ENCODE data around the gene LAMB3. TPM values are rescaled to one million over a fixed set of nuclear protein-coding genes. Genes with fewer than 3 reads are reported as not detected.

LAMB3 gene
- total and polyA plus RNA-seq, 10 of the 15 experiments (the other 5 are each of a cell fraction or from before 2014, with no cell fraction given) = 0.04 to 1.8 (median 0.10) TPM; not detected in 1

GRCh38 chr1:209653915-209654351 is 1.7 kb upstream of the LAMB3 start:
- ChIA-PET SMC1A (ENCODE audit: uncharacterized antibody, unreplicated experiment) (interaction anchor here (0.7 to 17.6 kb wide), 17 partner anchors 8 to 97 kb away, joined by 3 to 261 read pairs (median 3); partner anchors contain the start of gene G0S2), CTCF (interaction anchor here (0.9 to 4.0 kb wide), 14 partner anchors 12 to 113 kb away, joined by 3 to 58 read pairs (median 8); partner anchors contain the start of gene G0S2), RAD21 (ENCODE audit: unreplicated experiment) (interaction anchor here (0.8 to 15.7 kb wide), 15 partner anchors 11 to 102 kb away, joined by 3 to 195 read pairs (median 9); partner anchors contain the start of genes G0S2 and TRAF3IP3), POLR2A (interaction anchor here (1.0 to 7.6 kb wide), 6 partner anchors 11 to 114 kb away, joined by 3 to 95 read pairs (median 6); partner anchors contain the start of gene G0S2)
- intact Hi-C loops (cut with micrococcal nuclease; ENCODE audit: unreplicated experiment) = loop anchor here (2.0 to 5.0 kb wide), 2 partner anchors 19 to 93 kb away; no protein-coding TSS in a partner anchor
- Histone ChIP-seq H3K9me3 (replicated peaks; ENCODE audit: control insufficient read depth, insufficient read depth, low read length) (no peaks in the 10 kb centered on the region), H3K27me3 (replicated peaks in 1 of 2; ENCODE audit: control insufficient read depth in 2 of 2, insufficient read depth in 2 of 2, low read length in 1 of 2) (no peaks in the 10 kb centered on the region; a peak in 1 of 4 replicates), H3K4me2 (ENCODE audit: control insufficient read depth, insufficient read depth) (no peak overlapping the region), H2AFZ (ENCODE audit: control insufficient read depth, low read depth, low read length) (no peak overlapping the region), H3K79me2 (ENCODE audit: control insufficient read depth, insufficient read depth, low read length) (no peaks in the 10 kb centered on the region), H4K20me1 (ENCODE audit: control insufficient read depth, insufficient read depth) (no peaks in the 10 kb centered on the region), H3K36me3 (ENCODE audit: control insufficient read depth in 2 of 2, insufficient read depth in 2 of 2, low read length in 1 of 2) (no peaks in the 10 kb centered on the region), H3K9ac (ENCODE audit: control insufficient read depth, insufficient read depth, low read length) (no peak overlapping the region), H3K4me1 (ENCODE audit: control insufficient read depth, insufficient read depth, low read length) (peaks cover 26% of the 10 kb centered on the region), H3K27ac (ENCODE audit: control insufficient read depth, insufficient read depth) (no peak overlapping the region), H3K4me3 (no peak overlapping the region)
- no peak for FAIRE-seq
- BruUV-seq (replicated peaks) = no TSS peak
- peak; percentile 45 for ATAC-seq
- DNase-seq (ENCODE audit: low read depth, low spot score) = no peak
- WGBS (ENCODE audit: insufficient coverage, insufficient replicate concordance, low lambda C conversion rate, missing lambda C conversion rate) = 47% methylated on average over 7 of the region's 7 CpGs
- in situ Hi-C loops (cut with MboI) = no loop called here
- TF ChIP-seq, protein P1, sequence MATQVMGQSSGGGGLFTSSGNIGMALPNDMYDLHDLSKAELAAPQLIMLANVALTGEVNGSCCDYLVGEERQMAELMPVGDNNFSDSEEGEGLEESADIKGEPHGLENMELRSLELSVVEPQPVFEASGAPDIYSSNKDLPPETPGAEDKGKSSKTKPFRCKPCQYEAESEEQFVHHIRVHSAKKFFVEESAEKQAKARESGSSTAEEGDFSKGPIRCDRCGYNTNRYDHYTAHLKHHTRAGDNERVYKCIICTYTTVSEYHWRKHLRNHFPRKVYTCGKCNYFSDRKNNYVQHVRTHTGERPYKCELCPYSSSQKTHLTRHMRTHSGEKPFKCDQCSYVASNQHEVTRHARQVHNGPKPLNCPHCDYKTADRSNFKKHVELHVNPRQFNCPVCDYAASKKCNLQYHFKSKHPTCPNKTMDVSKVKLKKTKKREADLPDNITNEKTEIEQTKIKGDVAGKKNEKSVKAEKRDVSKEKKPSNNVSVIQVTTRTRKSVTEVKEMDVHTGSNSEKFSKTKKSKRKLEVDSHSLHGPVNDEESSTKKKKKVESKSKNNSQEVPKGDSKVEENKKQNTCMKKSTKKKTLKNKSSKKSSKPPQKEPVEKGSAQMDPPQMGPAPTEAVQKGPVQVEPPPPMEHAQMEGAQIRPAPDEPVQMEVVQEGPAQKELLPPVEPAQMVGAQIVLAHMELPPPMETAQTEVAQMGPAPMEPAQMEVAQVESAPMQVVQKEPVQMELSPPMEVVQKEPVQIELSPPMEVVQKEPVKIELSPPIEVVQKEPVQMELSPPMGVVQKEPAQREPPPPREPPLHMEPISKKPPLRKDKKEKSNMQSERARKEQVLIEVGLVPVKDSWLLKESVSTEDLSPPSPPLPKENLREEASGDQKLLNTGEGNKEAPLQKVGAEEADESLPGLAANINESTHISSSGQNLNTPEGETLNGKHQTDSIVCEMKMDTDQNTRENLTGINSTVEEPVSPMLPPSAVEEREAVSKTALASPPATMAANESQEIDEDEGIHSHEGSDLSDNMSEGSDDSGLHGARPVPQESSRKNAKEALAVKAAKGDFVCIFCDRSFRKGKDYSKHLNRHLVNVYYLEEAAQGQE (IDR thresholded peaks at IDR 0.05; ENCODE audit: low read depth, low read length) = no peak
- TF ChIP-seq IKZF1 (conservative IDR thresholded peaks at IDR 0.05) = peak; percentile 66
- TF ChIP-seq BMI1 (IDR thresholded peaks at IDR 0.05; ENCODE audit: borderline replicate concordance) = 0 out of 2 replicates have a peak, but pooled peaks have one; percentile 21
- peak; percentile 51; the same call in 1 of the 2 replicates for TF ChIP-seq NR2F1 (conservative IDR thresholded peaks at IDR 0.05)
- TF ChIP-seq DPF2 (IDR thresholded peaks at IDR 0.05) = peak; percentile 52; the same call in 1 of the 2 replicates
- peak; percentile 53; the same call in 1 of the 2 replicates for TF ChIP-seq ZNF217 (IDR thresholded peaks at IDR 0.05)
- TF ChIP-seq NBN (IDR thresholded peaks at IDR 0.05) = 0 out of 2 replicates have a peak, but pooled peaks have one; percentile 39
- TF ChIP-seq EP300 (IDR thresholded peaks at IDR 0.05; ENCODE audit: borderline replicate concordance in 1 of 2, control insufficient read depth in 1 of 2, low read depth in 2 of 2, low read length in 2 of 2) = peak; percentile 25 to 61; a peak in 2 of 4 replicates
- peak; percentile 77 for TF ChIP-seq MTA2 (IDR thresholded peaks at IDR 0.05; ENCODE audit: low read depth)
- no peak for TF ChIP-seq HDGF (IDR thresholded peaks at IDR 0.05)
- no peak for TF ChIP-seq ZBTB4 (CRISPR knock-in tag; IDR thresholded peaks at IDR 0.05)
- no peak for TF ChIP-seq FOS (IDR thresholded peaks at IDR 0.05; ENCODE audit: borderline replicate concordance, extremely low read depth, insufficient read length)
- peak; percentile 47; the same call in 1 of the 2 replicates for TF ChIP-seq SPI1 (IDR thresholded peaks at IDR 0.05; ENCODE audit: borderline replicate concordance, insufficient read depth, low read depth, low read length)
- peak; percentile 81 to 82; a peak in 3 of 4 replicates for TF ChIP-seq IKZF2 (IDR thresholded peaks at IDR 0.05)
- TF ChIP-seq SMAD1 (IDR thresholded peaks at IDR 0.05; ENCODE audit: low read depth, partially characterized antibody) = no peak
